ENCODE data around the gene CTTNBP2NL. TPM values are rescaled to one million over a fixed set of nuclear protein-coding genes. Genes with fewer than 3 reads are reported as not detected.

The CTTNBP2NL gene
- total and polyA plus RNA-seq, 10 of the 15 experiments (the other 5 are each of a cell fraction or from before 2014, with no cell fraction given) = 2.1 to 11.3 (median 5.6) TPM

GRCh38 chr1:112395821-112396652 is at the start of gene CTTNBP2NL (continued):
- TF ChIP-seq JUND (IDR thresholded peaks at IDR 0.05; ENCODE audit: low read depth, low read length) (no peak), FOS (IDR thresholded peaks at IDR 0.05; ENCODE audit: borderline replicate concordance, extremely low read depth, insufficient read length) (peak; percentile 51), GABPA (IDR thresholded peaks at IDR 0.05; ENCODE audit: low read depth) (no peak), NR2C2 (IDR thresholded peaks at IDR 0.05; ENCODE audit: borderline replicate concordance, control insufficient read depth, insufficient read length, low read depth) (no peak), TBL1XR1 (IDR thresholded peaks at IDR 0.05; ENCODE audit: low read depth, low read length) (no peak), RELA (IDR thresholded peaks at IDR 0.05; ENCODE audit: borderline replicate concordance, partially characterized antibody) (peak; percentile 8), POLR2AphosphoS2 (IDR thresholded peaks at IDR 0.05; ENCODE audit: low read depth, low read length) (no peak), NKRF (conservative IDR thresholded peaks at IDR 0.05) (peak; percentile 33; the same call in 1 of the 2 replicates), RUNX3 (IDR thresholded peaks at IDR 0.05; ENCODE audit: low read length) (no peak), ZBED1 (IDR thresholded peaks at IDR 0.05; ENCODE audit: borderline replicate concordance) (no peak), RCOR1 (conservative IDR thresholded peaks at IDR 0.05; ENCODE audit: low read depth, low read length) (no peak), TARDBP (IDR thresholded peaks at IDR 0.05; ENCODE audit: borderline replicate concordance) (no peak), HDGF (IDR thresholded peaks at IDR 0.05) (no peak), NFIC (IDR thresholded peaks at IDR 0.05; ENCODE audit: low read depth, low read length) (no peak), SUPT20H (IDR thresholded peaks at IDR 0.05; ENCODE audit: borderline replicate concordance, control insufficient read depth, low read depth, low read length) (no peak), NBN (IDR thresholded peaks at IDR 0.05) (0 out of 2 replicates have a peak, but pooled peaks have one; percentile 13), SP1 (IDR thresholded peaks at IDR 0.05; ENCODE audit: low read depth, low read length) (peak; percentile 94), TCF12 (IDR thresholded peaks at IDR 0.05; ENCODE audit: low read depth, low read length) (no peak)
- TF ChIP-seq, protein P1, sequence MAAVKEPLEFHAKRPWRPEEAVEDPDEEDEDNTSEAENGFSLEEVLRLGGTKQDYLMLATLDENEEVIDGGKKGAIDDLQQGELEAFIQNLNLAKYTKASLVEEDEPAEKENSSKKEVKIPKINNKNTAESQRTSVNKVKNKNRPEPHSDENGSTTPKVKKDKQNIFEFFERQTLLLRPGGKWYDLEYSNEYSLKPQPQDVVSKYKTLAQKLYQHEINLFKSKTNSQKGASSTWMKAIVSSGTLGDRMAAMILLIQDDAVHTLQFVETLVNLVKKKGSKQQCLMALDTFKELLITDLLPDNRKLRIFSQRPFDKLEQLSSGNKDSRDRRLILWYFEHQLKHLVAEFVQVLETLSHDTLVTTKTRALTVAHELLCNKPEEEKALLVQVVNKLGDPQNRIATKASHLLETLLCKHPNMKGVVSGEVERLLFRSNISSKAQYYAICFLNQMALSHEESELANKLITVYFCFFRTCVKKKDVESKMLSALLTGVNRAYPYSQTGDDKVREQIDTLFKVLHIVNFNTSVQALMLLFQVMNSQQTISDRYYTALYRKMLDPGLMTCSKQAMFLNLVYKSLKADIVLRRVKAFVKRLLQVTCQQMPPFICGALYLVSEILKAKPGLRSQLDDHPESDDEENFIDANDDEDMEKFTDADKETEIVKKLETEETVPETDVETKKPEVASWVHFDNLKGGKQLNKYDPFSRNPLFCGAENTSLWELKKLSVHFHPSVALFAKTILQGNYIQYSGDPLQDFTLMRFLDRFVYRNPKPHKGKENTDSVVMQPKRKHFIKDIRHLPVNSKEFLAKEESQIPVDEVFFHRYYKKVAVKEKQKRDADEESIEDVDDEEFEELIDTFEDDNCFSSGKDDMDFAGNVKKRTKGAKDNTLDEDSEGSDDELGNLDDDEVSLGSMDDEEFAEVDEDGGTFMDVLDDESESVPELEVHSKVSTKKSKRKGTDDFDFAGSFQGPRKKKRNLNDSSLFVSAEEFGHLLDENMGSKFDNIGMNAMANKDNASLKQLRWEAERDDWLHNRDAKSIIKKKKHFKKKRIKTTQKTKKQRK (IDR thresholded peaks at IDR 0.05; ENCODE audit: low read depth, low read length) = no peak
- TF ChIP-seq, protein P2, sequence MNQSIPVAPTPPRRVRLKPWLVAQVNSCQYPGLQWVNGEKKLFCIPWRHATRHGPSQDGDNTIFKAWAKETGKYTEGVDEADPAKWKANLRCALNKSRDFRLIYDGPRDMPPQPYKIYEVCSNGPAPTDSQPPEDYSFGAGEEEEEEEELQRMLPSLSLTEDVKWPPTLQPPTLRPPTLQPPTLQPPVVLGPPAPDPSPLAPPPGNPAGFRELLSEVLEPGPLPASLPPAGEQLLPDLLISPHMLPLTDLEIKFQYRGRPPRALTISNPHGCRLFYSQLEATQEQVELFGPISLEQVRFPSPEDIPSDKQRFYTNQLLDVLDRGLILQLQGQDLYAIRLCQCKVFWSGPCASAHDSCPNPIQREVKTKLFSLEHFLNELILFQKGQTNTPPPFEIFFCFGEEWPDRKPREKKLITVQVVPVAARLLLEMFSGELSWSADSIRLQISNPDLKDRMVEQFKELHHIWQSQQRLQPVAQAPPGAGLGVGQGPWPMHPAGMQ (IDR thresholded peaks at IDR 0.05; ENCODE audit: borderline replicate concordance) = no peak
- TF ChIP-seq, protein P3, sequence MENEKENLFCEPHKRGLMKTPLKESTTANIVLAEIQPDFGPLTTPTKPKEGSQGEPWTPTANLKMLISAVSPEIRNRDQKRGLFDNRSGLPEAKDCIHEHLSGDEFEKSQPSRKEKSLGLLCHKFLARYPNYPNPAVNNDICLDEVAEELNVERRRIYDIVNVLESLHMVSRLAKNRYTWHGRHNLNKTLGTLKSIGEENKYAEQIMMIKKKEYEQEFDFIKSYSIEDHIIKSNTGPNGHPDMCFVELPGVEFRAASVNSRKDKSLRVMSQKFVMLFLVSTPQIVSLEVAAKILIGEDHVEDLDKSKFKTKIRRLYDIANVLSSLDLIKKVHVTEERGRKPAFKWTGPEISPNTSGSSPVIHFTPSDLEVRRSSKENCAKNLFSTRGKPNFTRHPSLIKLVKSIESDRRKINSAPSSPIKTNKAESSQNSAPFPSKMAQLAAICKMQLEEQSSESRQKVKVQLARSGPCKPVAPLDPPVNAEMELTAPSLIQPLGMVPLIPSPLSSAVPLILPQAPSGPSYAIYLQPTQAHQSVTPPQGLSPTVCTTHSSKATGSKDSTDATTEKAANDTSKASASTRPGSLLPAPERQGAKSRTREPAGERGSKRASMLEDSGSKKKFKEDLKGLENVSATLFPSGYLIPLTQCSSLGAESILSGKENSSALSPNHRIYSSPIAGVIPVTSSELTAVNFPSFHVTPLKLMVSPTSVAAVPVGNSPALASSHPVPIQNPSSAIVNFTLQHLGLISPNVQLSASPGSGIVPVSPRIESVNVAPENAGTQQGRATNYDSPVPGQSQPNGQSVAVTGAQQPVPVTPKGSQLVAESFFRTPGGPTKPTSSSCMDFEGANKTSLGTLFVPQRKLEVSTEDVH (IDR thresholded peaks at IDR 0.05; ENCODE audit: low read depth, partially characterized antibody) = no peak
